ENCODE results near the gene LSR. TPM values are rescaled to one million over a fixed set of nuclear protein-coding genes. Genes with fewer than 3 reads are reported as not detected.
A peak's percentile ranks its signal among the peaks of the same experiment; 100 is the strongest.

LSR gene
- total RNA-seq, 1 donor from 2014 or later = 0.83 TPM

DNA sequence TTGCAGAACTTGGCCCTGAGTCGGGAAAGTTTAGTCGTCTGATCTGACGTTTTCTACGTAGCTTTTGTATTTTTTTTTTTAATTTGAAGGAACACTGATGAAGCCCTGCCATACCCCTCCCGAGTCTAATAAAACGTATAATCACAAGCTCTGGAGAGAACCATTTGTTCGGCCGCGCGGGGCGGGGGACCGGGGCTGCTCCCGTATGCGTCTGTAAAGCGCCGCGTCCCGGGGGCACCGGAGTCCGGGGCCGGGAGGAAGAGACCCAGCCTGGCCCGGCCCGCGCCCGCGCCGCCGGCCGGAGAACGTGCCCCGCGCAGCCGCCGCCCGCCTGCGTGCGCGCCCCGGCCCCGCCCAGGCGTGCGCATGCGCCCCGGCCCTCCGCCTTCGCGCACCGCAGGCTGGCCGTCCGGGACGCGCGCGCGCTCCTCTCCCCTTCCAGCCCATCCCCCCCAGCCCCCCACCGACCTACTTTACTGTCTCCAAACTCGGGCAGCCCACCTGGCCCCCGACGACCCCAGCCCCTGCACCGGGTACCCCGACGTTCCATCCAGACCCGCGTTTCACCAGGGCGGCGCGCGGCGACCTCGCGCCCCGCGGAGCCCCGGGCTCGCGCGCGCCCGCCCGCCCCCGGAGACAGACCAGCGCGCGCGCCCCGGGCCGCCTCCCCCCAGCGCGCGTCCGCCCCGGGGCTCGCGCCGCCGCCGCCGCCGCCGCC is 19.2 kb downstream of the LSR start:
- peaks cover 15% of the 10 kb centered on the region for H3K36me3 Mint-ChIP-seq (ENCODE audit: unreplicated experiment)
- peak overlapping the region; percentile 96 for H3K27ac Mint-ChIP-seq (ENCODE audit: unreplicated experiment)
- peaks cover 10% of the 10 kb centered on the region for H3K4me1 Mint-ChIP-seq (ENCODE audit: unreplicated experiment)
- H3K27me3 Mint-ChIP-seq (ENCODE audit: unreplicated experiment) = no peaks in the 10 kb centered on the region
- no peak for TF ChIP-seq CTCF (IDR thresholded peaks at IDR 0.05)
- H3K9me3 Mint-ChIP-seq (ENCODE audit: unreplicated experiment) = no peaks in the 10 kb centered on the region
- peak; percentile 95 for DNase-seq (ENCODE audit: extremely low spot score, unreplicated experiment)
- peak overlapping the region; percentile 94 for H3K4me3 Mint-ChIP-seq (ENCODE audit: unreplicated experiment)

DNA sequence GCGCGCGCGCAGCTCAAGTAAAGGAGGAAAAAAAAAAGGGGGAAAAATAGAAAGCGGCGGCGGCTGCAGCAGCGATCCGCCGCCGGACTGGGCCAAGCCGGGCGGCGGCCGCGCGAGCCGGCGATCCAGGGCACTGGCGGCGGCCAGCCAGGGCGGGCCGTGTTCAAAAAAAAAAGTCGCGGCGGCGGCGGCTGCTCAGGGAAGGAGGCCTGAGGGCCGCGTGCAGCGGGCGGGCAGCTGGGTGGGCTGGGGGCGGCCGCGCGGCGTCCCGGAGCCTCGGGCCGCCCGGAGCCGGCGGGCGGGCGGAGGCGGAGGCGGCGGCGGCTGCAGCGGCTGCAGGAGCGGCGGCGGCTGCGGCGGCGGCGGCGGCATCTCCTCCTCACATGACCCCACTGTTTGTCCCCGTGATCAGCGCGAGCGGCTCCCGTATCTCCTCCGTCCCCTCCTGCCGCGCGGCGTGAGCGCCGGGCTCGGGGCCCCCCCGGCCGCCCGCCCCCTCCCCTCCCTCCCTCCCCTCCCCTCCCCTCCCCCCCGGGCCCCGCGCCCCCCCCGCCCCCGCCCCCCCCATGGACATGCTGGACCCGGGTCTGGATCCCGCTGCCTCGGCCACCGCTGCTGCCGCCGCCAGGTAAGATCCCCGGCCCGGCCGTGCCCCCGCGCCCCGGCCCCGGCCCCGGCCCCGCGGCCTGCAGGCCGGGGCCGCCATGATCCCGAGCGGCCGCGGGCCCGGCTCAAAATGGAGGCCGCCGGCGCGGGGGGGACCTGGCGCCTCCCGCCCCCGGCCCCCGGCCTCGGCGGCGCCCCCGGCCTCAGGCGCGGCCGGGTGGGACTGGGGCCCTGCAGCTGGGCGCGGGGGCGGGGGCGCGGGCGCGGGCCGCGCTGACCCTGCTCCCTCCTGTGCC is 20.0 kb downstream of the LSR start, which contains the start of gene USF2:
Gene USF2 (plus strand): TSS at position 427 of the 902 bp plus-strand sequence. CDS start 140 bp downstream, at position 567.
- Mint-ChIP-seq H3K4me3 (ENCODE audit: unreplicated experiment) (peak within 1 kb of the TSS; percentile 94), H3K9me3 (ENCODE audit: unreplicated experiment) (no peaks in the 10 kb centered on the region), H3K36me3 (ENCODE audit: unreplicated experiment) (peaks cover 19% of the 10 kb centered on the region)

DNA sequence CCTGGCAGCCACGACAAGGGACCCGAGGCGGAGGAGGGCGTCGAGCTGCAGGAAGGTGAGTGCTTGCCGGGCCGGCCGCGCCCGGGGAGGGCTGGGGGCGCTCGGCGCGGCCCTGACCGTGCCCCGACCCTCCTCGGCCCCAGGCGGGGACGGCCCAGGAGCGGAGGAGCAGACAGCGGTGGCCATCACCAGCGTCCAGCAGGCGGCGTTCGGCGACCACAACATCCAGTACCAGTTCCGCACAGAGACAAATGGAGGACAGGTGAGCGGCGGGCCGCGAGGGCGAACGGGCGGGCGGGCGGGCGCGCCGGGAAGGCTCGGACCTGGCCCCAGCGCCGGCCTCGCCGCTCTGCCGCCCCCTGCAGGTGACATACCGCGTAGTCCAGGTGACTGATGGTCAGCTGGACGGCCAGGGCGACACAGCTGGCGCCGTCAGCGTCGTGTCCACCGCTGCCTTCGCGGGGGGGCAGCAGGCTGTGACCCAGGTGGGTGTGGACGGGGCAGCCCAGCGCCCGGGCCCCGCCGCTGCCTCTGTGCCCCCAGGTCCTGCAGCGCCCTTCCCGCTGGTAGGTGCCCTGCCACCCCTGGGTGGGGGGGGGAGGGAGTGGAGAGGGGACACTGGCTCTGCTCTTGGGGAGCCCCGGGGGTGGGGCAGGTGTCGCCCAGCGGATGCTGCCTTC is 20.8 kb downstream of the LSR start:
- Mint-ChIP-seq H3K9me3 (ENCODE audit: unreplicated experiment) (no peaks in the 10 kb centered on the region), H3K27ac (ENCODE audit: unreplicated experiment) (no peak overlapping the region), H3K27me3 (ENCODE audit: unreplicated experiment) (no peaks in the 10 kb centered on the region), H3K36me3 (ENCODE audit: unreplicated experiment) (peaks cover 26% of the 10 kb centered on the region), H3K4me1 (ENCODE audit: unreplicated experiment) (peaks cover 10% of the 10 kb centered on the region), H3K4me3 (ENCODE audit: unreplicated experiment) (peak overlapping the region; percentile 67)
- peak; percentile 94 for DNase-seq (ENCODE audit: extremely low spot score, unreplicated experiment)
- peak; percentile 89 for TF ChIP-seq CTCF (IDR thresholded peaks at IDR 0.05)

More for the DNA sequence above, 20.0 kb downstream of the LSR start, which contains the start of gene USF2:
- peaks cover 10% of the 10 kb centered on the region for H3K4me1 Mint-ChIP-seq (ENCODE audit: unreplicated experiment)
- peak within 1 kb of the TSS; percentile 96 for H3K27ac Mint-ChIP-seq (ENCODE audit: unreplicated experiment)
- no peak for TF ChIP-seq CTCF (IDR thresholded peaks at IDR 0.05)
- DNase-seq (ENCODE audit: extremely low spot score, unreplicated experiment) = no peak
- no peaks in the 10 kb centered on the region for H3K27me3 Mint-ChIP-seq (ENCODE audit: unreplicated experiment)

DNA sequence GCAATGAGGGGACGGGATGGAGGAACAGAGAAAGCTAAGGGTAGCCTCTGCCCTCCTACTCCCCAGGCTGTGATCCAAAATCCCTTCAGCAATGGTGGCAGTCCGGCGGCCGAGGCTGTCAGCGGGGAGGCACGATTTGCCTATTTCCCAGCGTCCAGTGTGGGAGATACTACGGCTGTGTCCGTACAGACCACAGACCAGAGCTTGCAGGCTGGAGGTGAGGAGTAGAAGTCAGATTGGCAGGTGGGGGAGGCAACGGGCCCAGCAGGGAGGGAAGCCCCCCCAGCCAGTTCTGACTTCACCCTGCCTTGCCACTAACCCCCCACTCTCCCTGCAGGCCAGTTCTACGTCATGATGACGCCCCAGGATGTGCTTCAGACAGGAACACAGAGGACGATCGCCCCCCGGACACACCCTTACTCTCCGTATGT is 21.6 kb downstream of the LSR start:
- peaks cover 29% of the 10 kb centered on the region for H3K36me3 Mint-ChIP-seq (ENCODE audit: unreplicated experiment)
- TF ChIP-seq CTCF (IDR thresholded peaks at IDR 0.05) = no peak
- no peaks in the 10 kb centered on the region for H3K27me3 Mint-ChIP-seq (ENCODE audit: unreplicated experiment)
- H3K4me1 Mint-ChIP-seq (ENCODE audit: unreplicated experiment) = peaks cover 10% of the 10 kb centered on the region
- no peak for DNase-seq (ENCODE audit: extremely low spot score, unreplicated experiment)
- H3K4me3 Mint-ChIP-seq (ENCODE audit: unreplicated experiment) = peak overlapping the region; percentile 67
- H3K27ac Mint-ChIP-seq (ENCODE audit: unreplicated experiment) = no peak overlapping the region
- H3K9me3 Mint-ChIP-seq (ENCODE audit: unreplicated experiment) = no peaks in the 10 kb centered on the region
